HG02943 (cell line): ENCODE results near the gene AGPAT1.
"Not testable (repeated sequence)": the region's sequence is repeated elsewhere in the genome, so short reads cannot be mapped to it uniquely, and the experiment has no call there.

ENCODE experiments used
- ATAC-seq: cut with Tn5 transposase; IDR thresholded peaks from one replicate; pipeline ENCODE4 v1.9.1; 2021; ENCODE audit warnings: mild to moderate bottlenecking, low read depth, moderate library complexity; ENCODE audit not compliant: unreplicated experiment

The AGPAT1 gene

GRCh38 chr6:32187725-32188380 lies 12.0 kb upstream of the AGPAT1 start:
- ATAC-seq: not testable (repeated sequence)

DNA sequence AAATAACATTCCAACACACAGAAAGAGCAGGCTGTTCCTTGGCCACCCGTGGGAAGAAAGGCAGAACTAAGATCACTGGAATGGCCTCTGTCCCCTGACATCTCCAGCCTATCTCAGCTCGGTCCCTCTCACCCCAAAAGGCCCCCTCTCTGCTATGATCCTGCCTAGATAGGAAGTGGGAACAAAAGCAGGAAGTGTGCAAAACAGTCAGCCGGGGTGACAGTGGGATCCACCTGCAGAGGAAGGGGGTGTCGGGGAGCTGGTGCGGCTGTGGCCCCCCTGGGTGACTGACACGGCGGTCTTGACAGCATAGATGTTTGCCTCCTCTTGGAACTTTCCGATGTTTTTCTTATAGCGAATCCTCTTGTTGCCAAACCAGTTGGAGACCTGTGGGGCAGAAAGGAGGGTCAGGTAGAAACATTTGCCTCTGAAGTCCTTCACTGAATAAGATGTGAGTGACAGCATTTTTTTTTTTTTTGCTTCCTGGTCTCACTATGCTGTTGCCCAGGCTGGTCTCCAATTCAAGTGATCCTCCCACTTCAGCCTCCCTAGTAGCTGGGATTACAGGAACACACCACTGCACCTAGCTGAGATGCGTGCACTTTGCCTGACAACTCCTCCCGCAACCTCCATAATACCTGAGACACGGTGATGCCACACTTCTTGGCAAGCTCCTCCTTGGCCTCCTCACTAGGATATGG lies 11.3 kb upstream of the AGPAT1 start:
- ATAC-seq: no peak

- not testable (repeated sequence) for ATAC-seq
These were observed 10.4 kb upstream of the AGPAT1 start for GRCh38 chr6:32186151-32186840.

- ATAC-seq: not testable (repeated sequence)
These were observed 9.8 kb upstream of the AGPAT1 start for GRCh38 chr6:32185681-32186131.

DNA sequence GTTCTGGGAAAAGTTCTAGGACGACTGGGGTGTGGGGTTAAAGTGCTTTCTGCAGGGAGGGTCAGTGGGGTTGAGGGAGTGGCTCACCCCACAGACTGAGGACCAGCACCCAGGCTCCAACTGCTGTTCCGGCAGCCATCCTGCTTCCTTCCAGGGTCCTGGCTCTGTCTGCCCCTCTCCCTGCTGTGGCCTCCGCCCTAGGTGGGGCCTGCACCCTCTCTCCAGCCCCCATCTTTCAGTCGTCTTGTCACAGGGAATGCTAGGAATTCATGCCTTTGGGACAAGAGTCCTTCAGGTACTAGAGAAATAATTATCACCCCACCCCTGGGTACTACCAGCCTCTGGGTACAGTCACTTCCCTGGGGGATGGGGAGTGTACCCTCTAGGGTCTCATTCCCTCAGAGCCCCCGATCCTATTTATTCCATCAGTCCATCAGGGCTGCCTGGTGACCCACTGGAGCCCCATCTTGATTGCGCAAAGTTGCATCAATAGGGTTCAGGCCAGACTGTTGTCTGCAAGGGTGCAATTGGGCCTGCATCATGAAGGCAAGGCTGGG lies 8.3 kb upstream of the AGPAT1 start, which contains the start of gene AGER:
Gene AGER (minus strand): TSS at position 170 of the 557 bp plus-strand sequence. CDS start 31 bp downstream, at position 139.
- ATAC-seq: no peak

DNA sequence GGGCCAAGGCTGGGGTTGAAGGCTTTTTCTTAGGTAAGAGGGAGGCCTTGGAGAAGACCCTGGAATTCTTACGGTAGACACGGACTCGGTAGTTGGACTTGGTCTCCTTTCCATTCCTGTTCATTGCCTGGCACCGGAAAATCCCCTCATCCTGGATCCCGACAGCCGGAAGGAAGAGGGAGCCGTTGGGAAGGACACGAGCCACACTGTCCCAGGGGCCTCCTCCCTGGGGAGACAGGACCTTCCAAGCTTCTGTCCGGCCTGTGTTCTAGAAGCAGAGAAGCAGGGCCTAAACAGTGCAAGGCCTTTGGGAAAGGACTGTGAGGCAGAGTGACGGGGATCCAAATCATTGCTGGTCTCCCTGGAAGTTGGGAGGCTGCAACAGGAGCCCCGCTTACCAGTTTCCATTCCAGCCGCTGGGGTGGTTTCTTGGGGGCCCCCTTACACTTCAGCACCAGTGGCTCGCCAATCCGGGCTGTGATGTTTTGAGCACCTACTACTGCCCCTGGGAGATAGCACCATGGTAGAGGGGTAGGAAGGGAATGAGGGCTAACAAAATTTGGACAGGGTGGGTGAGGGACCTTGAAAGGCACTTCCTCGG lies 7.7 kb upstream of the AGPAT1 start:
- ATAC-seq: no peak

DNA sequence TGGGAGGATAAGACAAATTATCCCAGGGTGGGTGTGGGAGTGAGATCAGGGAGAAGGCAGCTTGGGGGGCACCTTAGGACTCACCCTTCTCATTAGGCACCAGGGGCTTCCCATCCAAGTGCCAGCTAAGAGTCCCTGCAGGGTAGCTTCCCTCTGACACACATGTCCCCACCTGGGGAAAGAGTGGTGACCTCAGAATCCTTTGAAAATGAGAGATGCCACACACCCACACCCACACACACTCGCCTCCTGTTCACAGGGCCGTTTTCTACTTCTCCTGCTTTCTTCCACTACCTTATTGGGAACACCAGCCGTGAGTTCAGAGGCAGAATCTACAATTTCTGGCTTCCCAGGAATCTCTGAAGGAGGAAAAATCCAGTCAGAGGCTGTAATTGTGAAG lies 7.1 kb upstream of the AGPAT1 start:
- no peak for ATAC-seq

- no peak for ATAC-seq
These were observed 6.7 kb upstream of the AGPAT1 start for GRCh38 chr6:32182555-32182981.

GRCh38 chr6:32181915-32182529 lies 6.1 kb upstream of the AGPAT1 start:
- ATAC-seq: no peak

DNA sequence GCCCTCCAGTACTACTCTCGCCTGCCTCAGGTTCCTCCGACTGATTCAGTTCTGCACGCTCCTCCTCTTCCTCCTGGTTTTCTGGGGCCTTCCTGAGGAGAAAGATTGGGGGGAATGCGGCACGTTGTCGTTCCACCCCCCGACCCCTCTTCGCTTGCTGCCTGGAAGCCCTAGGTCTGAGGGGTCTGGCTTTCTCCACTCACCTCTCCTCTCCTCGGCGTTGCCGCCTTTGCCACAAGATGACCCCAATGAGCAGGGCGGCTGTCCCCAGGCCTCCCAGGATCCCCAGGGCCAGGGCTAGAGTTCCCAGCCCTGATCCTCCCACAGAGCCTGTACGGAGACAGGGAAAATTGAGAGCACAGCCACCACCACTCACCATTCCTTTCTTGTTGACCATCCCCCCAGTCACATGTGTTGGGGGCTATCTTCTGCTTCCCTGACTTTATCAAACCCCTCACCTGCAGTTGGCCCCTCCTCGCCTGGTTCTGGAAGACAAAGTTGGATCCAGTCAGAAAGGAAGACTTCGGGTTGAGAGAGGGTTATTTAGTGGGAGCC lies 5.3 kb upstream of the AGPAT1 start:
- ATAC-seq: no peak

- no peak for ATAC-seq
These were observed 4.0 kb upstream of the AGPAT1 start for GRCh38 chr6:32179766-32180405.

GRCh38 chr6:32178547-32179440 lies 2.9 kb upstream of the AGPAT1 start:
- ATAC-seq: no peak

DNA sequence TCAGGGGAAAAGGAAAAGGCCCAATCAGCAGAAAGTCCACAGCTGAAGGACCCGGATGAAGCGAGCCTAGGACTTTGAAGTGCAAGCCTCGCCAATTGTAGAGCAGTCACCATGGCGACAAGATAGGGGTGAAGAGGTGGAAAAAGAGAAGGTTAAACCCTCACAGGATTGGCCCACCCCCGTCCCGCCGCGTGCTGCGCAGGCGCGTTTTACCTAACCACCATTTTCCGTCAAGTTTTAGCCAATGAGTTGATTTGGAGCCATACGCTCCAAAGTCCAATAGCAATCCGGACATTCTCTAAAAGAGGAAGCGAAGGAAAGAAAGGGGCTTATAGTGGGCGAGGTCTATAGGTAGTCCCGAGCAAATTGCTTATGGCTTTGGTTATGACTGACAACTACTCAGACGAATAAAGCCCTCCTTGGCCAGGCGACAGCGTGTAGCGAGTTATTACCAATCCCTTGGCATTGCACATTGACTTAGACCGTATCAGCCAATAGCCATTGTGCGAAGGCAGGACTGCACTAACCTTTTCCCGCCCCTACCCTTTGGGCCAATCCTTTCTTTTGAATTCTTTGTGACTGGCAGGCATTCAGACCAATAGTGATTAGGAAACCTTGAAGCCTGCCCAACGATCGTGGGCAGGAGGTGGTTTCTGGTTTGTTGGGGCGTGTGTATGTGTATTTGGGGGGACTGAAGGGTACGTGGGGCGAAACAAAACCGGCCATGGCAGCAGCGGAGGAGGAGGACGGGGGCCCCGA lies 2.1 kb upstream of the AGPAT1 start, which contains the start of gene RNF5:
Gene RNF5 (plus strand): TSS at position 618 of the 759 bp plus-strand sequence. CDS start 107 bp downstream, at position 725.
- ATAC-seq: peak; percentile 65

DNA sequence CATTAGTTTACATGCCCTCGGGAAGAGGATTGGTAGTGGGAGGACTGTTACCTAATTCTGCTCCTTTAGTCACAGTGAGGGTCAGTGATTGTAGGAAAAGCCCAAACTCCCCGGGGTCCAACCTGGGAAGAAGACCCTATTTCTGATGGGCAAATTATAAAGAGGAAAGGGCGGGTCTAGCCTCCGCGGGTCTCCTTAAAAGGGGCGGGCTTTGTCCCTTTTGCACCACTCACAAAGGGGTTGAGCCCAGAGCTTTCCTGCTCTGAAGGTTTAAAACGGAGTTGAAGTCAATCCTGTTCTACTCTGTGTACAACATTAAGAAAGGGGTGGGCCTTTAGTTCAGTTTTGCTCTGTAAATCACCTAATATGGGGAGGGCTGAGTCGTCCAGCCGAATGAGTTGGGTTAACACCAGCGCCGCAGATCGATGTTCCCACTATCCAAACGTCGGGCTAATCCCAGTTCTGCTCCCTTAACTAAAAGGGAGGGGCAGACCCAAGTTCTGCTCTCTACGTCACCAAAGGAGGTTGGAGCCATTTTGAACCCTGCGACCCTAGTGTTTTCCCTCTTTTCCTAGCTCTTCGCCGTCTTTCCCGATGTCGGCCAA lies 1.4 kb upstream of the AGPAT1 start:
- ATAC-seq: no peak

DNA sequence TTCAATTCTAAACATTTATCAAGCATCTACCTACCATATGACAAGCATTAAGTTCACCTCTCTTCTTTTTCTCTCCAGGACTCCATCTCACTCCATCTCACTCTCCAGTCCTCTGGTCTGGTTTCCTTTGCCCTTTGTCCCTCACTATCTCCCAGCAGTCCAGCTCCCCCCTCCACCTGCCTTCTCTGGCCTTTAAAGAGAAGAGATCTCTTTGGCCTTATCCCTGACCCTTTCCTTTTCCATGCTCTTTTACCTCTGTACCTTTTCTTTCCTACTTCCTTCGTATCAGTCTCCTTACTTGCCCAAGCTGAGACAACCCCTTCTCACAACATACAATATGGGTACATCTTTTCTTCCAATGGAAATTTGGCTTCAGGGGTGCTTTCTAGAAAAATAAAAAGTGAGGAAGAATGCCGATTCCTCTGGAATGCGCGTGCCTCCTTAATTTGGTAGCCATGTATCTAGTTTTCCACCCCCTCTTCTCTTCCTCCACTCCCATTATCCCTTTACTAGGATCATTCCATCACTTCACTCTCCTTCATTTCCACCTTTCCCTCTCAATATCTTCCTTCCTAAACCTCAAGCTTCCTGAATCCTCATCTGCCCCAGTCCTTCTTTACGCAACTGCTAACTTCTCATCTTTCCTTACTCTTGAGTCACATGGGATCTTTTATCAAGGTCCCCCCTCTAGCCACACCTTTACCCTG lies 745 bp upstream of the AGPAT1 start:
- no peak for ATAC-seq

DNA sequence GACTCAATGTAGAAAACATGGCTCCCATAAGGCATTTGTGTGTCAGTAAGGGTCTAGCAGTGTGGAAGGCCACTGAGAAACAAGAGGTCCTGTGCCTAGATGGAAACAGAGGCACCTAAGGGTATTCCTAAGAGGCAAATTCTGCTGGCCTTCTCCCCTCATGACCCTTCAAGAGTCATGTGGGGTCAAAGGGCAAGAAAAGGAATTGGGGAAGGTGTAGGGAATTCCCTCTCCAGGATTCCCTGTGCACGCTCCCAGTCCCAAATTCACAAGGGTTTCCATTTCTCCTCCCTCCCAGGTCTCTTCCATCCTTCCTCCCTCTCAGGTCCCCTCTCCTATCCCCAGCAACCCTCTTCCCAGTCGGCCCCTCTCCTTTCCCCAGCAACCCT lies 568 bp downstream of the AGPAT1 start:
- no peak for ATAC-seq

- no peak for ATAC-seq
These were observed 1.5 kb downstream of the AGPAT1 start for GRCh38 chr6:32174416-32174815.
